Urothelium cell line (cell line): ENCODE measurements around the gene CMIP.
"Not testable (repeated sequence)": the region's sequence is repeated elsewhere in the genome, so short reads cannot be mapped to it uniquely, and the experiment has no call there.

Source experiments
- DNase-seq: peaks from one replicate; pipeline ENCODE4 v3.0.0; 2011; ENCODE audit warnings: low spot score, mixed read lengths
- FAIRE-seq: peaks from 2 replicates; lab custom pipeline; 2011; peaks lifted over from hg19 to GRCh38; lab: Jason Lieb, UNC

CMIP gene

DNA sequence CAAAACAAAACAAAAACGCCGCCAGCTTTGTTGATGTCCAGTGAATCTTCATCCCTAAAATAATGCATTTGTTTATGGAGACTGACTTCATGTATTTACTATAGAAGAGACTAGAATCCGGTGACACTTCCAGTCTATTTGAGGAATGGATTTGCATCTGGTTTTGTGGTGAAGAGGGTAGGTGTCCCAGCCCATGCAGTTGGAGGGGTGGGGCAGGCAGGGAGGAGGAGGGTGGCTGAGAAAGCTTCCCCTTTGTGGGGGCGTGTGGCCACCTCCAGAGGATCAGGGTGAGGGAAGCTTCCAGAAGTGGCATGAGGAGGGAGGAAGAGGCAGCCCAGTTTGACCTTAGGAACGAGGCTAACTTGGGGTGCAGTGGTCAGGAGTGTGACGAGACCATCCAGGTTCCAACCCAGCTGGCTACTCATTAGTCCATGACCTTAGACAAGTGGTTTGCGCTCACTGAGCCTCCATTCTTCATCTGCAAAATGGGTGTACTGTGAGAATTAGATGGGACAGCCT, 69.5 kb downstream of the CMIP start:
- no peak for FAIRE-seq
- DNase-seq = no peak

DNA sequence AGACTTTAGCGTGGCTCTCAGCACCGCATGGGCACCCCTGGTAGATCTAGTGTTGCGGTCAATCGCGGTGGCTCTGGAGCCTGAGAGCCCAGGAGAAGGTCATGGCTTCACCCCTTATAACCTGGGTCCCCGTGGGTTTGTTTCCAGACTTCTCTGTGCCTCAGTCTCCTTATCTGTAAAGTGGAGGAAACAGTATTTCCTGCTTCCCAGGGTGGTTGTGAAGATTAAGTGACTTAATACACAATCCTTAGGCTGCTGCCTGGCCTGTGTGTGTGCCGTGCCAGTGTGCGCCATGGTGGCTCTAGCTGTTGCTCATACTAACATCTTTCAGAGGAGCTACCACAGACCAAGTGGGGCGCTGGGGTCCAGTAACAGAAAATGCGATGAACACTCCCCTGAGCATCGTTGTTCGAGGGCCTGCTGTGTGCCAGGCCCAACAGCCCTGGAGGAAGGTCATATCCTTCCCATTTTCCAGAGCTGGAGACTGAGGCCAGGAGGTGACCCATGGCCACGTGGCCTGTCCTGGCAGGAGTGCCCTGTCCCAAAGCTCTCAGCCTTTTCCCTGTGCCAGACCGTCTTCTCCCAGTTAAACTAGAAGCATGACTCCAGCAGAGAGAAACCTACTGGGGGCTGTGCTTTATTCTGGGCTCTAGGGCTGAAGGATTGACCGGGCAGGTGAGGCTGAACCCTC, 70.1 kb downstream of the CMIP start:
- no peak for FAIRE-seq

DNA sequence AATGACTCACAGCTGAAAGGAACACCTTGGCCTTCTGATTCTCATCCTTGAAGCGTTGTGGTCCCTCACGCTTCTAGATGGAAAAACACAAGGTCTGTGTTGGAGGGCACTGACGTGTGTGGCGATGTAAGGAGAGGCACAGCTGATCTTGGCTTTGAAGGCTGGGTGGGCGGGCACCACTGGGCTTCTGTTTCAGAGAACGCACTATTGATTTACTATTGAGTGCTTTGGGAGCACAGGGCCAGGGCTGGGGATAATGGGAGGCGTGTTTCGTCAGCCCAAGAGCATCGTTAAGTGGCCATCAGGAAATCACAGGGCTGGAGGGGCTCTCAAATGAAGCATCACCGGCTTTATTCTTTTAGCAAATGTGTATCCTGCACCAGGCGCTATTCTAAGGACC, 70.7 kb downstream of the CMIP start:
- FAIRE-seq = no peak
- DNase-seq = no peak

More for the DNA sequence above, 70.1 kb downstream of the CMIP start:
- no peak for DNase-seq

DNA sequence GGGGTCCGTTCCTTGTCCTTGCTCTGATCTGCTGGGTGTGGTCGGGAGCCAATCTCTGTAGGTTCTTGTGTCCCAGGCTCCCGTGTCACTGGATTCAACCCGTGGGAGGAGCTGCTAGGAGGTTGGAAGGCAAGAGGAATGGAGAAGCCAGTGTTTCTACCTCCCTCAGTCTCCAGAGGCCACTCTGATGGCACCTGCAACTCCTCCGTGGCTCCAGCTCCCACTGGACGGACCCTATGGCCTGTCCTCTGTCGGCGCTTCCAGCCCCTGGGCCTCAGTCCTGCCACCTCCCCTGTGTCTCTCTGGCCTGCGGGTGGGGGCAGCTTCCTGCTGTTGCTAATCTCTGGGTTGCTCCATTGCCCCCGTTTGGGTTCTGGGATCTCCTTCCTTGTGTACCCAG, 71.1 kb downstream of the CMIP start:
- DNase-seq (no peak), FAIRE-seq (no peak)

DNA sequence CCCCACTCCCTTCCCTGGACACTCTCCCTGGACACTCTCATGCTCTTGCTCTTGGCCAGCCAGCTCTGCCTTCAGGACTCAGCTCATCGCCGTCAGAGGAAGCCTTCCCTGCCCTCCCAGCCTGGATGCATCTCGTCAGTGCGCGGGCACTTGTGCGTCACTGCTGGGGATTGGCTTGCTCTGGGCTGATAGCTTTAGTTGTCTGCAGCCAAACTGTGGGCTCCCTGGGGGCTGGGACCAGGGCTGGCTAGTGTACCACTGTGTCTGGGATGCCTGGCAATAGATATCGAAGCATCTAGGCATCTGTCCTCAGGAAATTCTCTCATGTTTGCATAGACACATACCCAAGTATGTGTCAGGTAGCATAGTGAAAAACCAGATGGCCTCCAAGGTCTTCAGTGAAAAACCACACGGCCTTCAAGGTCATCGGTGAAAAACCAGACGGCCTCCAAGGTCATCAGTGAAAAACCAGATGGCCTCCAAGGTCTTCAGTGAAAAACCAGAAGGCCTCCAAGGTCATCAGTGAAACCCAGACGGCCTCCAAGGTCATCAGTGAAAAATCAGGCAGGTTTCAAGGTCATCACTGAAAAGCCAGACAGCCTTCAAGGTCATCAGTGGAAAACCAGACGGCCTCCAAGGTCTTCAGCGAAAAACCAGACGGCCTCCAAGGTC, 72.0 kb downstream of the CMIP start:
- no peak for DNase-seq
- no peak for FAIRE-seq

DNA sequence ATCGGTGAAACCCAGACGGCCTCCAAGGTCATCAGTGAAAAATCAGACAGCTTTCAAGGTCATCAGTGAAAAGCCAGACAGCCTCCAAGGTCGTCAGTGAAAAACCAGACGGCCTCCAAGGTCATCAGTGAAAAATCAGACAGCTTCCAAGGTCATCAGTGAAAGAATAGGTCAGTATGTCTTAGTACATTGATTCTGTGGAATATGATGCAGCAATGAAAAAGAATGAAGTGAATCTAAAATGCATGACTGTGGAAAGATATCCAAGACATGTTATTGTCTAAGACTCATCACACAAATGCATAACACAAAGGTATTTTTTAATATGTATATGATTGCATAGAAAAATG, 72.5 kb downstream of the CMIP start:
- no peak for FAIRE-seq

DNA sequence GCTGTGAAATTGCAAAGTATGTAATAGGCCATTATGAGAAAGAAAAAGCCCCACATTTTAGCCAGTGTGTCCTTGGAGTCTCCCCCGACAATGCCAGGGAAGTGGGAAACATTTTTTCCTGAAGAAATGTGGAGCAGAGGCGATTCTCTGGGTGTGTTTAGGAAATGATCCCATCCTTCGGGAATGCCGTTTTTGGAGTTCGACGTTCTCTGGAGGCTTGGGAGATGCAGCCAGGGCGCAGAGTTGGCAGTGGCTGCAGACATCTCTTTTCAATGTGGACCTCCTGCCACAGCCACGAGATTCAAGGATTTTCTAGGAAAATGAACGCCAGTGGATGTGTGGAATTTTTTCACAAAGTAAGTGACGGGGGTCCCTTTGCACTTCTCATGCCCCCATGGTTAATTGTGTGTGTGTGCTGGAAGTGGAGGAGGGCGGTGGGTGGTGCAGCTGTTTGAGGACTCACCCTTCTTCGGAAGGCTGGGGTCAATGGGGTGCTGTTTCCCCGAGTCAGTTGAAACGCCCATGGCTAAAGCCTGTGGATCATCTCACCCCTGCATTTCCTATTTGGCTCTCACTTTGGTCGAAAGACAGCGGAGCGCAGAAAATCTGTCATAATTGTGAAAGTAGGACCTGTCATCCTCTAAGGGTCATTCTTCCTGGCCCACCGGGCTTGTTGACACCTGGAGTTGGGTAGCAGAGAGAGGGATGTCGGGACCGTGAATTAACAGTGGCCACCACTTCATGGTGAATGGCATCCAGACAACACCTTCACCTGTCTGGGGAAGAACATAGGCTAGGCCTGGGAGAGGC, 73.2 kb downstream of the CMIP start:
- DNase-seq (peak; percentile 65), FAIRE-seq (no peak)

More for the DNA sequence above, 72.5 kb downstream of the CMIP start:
- DNase-seq = no peak

DNA sequence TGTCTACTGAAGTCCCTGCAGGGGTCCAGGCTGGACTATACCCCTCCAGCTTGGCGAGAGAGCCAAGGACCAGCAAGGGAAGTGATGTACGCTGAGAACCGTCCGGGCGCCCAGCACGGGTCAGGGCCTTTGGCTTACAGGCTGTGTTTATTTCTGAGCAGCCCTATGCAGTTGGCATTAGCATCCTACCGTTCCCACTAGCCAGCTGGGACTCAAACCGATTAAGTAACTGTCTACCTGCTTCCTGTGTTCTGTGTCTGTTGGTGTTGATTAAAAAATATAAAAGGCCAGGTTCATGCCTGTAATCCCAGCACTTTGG, 73.8 kb downstream of the CMIP start:
- FAIRE-seq (no peak), DNase-seq (no peak)

DNA sequence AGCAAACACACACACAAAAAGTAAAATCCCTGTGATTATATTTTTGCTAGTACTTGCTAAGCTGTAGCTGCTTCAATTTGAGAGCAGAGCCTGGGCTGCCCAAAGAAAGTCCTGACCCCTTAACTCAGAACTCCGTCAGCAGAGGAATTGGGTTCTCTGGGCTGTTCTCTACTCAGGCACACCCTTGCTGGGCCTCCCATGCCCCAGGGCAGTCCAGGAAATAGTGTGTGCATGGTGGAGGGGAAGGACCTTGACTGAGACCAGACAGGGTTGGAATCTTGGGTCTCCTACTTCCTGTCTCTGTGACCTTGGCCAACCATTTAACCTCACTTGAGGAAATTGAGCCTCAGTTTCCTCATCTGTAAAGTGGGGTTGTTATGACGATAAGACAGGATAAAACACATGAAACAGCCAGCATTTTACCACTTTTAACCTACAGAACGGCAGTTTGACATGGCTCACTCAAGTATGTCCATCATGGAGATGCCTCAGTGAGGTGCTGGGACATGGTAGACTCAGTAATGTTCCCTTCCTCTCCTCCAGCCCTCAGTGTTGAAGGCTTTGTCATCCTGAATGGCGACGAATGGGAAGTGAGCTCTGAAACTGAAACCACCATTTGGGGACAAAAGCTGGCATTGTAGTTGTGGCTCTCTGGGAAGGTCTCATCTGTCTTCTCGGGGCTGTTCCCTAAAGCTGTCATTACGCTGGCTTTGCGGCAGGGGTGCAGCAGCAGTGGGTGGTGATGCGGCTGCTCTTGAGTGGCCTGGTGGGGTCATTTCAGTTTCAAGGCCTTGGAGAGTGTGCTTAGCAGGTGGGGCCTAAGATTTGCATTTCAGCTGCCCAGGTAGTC, 74.9 kb downstream of the CMIP start:
- peak; percentile 56 for FAIRE-seq
- no peak for DNase-seq

DNA sequence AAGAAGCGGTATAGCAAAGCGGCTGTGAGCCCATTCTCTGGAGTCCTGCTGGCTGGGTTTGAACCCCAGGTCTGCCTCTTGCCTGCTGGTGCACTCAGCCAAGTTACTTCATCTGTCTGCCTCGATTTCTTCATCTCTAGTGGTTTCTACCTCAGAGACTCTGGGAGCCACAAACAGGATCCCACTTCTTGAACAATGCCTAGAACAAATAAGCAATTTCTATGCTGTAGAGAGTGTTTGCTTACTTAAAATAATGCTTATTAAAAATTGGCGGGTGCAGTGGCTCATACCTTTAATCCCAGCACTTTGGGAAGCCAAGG, 75.5 kb downstream of the CMIP start:
- no peak for FAIRE-seq

DNA sequence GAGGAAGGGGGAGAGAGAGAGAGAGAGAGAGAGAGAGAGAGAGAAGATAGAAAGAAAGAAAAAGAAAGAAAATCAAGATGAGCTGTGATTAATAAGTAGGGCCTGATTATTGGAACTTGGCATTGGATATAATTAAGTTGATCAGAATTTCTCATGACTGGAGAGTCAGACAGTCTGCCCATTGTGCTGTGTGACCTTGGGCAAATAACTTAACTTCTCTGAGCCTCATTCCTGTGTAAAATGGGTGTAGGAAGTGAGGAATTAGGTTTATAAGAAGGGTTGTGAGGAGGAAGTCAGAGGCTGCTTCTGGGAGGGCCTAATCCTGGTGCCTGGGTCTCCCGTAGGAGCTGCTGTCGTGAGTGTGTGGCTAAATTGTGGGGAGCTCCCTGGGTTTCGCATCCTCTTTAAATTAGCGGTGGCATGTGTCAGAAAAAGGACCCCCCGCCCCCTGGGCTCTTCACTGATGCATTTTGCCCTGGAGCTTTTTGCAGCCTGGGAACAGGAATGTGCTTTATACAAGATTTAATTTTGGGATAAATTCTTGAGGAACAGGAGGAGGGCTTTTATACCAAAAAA, 76.0 kb downstream of the CMIP start:
- FAIRE-seq (no peak), DNase-seq (no peak)

More for the DNA sequence above, 75.5 kb downstream of the CMIP start:
- no peak for DNase-seq

DNA sequence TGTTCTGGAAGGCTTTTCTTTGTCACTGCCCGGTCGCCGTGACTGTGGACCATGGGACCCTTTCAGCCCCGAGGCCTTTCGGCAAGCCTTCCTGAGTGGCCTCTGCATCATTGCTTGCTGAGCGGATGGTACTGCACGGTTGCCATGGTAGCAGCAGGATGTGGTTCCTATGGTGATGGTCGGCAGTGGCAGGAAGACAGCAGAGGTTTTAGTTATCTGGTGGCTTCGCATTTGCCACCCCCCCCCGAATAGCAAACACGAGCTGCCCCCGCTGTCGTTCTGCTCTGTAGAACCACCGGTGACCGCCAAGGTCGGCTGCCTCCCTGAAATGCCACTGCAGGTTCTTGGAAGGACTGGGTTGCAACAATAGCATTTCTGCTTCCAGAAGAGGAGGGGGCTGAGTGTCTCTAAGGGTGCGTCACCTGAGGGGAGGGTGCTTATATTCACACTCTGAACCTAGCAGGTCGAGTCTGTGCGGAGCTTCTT, 76.6 kb downstream of the CMIP start:
- DNase-seq (no peak), FAIRE-seq (no peak)

DNA sequence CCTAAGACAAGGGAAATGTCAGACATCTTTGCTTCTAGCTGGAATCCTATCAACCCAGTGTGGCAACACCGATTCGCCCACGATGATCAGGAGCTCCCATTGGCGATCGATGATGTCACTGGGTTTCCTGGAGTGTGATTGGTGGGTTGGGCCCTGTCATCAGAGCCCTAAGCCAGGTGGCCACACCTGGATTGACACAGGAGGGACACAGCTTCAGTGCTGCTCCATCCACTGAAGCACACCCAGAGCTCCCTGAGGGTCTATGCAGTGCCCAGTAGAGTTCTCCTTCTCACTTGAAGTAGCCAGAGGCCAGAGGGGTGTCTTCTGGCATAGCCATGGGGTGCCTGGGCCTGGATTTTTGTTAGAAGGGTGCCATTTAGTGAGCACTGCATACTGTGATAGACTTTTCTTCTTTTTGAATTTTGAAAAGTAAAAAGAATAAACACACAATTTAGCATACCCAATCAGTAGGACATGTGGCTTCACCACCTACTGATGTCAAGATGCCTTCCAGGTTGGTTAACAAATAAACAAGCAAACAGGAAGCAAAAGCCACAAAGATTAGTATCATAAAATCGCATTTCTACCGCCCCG, 77.6 kb downstream of the CMIP start:
- FAIRE-seq (no peak), DNase-seq (no peak)

DNA sequence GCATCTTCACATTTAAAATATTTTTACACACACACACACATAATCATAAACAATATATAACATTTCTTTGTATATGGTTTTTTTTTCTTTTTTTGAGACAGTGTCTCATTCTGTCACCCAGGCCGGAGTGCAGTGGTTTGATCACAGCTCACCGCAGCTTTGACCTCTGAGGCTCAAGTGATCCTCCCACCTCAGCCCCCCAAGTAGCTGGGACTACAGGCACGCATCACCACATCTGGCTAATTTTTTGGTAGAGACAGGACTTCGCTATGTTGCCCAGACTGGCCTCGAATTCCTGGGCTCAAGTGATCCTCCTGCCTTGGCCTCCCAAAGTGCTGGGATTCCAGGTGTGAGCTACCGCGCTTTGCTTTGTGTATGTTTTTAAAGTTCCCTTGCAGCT, 78.2 kb downstream of the CMIP start:
- not testable (repeated sequence) for DNase-seq, FAIRE-seq

DNA sequence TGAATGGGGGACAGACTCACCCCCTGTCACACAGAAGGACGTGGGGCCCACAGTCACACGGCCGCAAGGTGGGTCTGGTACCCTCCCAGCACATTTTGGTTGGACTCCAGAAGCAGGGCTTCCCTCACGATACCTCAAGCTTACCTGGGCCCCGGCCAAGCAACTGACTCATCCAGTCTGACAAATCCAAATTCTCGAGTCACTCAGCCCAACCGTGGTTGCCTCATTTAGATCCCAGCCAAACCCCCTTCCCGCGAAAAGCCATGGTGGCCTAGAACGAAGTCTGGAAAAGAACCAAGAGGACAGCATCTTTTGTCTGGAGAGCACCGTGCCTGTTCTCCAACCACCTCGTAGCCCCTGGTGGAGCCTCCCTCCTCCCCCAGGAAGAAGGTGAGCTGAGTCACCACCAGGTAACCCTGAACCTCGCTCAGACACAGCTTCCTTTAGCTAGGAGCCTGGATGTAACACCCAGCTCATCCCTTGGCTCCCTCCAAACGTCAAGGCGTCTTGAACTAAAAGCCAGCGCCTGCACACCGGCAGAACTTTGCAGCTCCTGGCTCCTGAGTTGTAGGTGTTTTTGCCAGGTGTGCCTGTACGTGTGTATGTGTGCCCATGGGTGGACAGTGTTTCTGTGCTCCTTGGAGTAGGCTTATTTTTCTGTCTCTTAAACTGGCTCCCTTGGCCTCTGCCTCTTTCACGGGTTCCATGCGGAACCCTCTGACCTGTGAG, 78.9 kb downstream of the CMIP start:
- FAIRE-seq (no peak), DNase-seq (peak; percentile 88)

DNA sequence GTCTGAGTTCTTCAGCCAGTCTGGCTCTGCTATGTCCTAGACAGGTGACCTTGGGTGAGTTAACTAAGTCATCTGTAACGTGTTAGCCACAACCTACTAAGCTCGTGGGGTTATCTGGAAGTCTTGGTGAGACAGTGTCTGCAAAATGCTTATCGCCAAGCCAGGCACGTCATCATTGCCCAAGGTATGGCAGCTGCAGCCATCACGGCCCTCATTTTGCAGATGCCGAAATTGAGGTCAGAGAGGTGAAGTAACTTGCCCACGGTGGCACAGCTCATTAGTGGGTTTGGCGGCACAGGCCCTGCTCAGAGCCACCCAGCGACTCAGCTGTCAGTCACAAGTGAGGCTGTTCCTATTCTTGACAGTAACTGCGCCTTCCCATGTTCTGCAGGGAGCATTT, 79.8 kb downstream of the CMIP start:
- no peak for FAIRE-seq

DNA sequence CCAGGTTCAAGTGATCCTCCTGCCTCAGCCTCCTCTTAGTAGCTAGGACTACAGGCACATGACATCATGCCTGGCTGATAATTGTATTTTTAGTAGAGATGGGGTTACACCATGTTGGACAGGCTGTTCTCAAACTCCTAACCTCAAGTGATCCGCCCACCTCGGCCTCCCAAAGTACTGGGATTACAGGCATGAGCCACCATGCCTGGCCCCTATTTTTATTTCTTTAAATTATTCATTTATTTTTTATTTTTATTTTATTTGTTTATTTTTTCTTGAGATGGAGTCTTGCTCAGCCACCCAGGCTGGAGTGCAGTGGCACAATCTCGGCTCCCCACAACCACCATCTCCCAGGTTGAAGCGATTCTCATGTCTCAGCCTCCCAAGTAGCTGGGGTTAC, 80.3 kb downstream of the CMIP start:
- not testable (repeated sequence) for DNase-seq, FAIRE-seq

More for the DNA sequence above, 79.8 kb downstream of the CMIP start:
- DNase-seq = no peak

DNA sequence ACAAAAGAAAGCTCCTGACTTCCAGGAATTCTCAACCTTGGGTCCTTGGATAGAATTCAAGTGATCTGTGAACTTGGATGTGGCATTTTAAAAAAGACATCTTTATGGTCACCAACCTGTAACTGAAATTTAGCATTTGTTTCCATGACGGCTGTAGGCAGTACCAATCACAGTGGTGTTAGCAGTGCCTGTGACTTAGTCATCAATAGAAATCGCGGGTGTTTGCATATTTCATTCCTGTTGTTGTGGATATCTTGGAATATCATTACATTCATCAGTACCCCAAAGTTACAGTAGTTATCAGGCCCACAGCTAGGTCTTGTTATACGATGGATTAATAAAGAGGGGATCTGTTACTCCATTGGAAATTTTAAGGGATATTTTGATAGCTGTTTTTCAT, 81.6 kb downstream of the CMIP start:
- FAIRE-seq (no peak), DNase-seq (no peak)

DNA sequence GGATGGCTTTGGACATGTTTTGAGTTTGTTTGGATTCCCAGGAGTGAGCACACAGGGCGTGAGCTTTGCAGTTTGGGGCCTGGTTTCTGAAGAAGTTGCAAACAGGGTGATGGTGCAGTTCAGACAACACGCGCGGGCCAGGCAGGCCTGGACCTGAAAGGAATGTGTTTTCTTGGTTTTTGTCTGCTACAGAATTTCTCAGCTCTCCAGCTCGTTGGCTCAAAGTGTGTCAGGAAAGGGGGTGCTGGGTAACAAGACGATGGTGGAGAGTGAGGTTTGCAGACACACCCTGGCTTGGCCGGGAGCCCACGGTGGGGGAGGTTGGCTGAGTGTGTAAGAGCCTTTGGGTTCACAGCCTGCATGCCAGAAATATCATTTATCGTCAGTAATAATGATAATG, 82.3 kb downstream of the CMIP start:
- DNase-seq (peak; percentile 79), FAIRE-seq (no peak)
